ENCODE measurements around the gene MYO18B. TPM values are rescaled to one million over a fixed set of nuclear protein-coding genes. Genes with fewer than 3 reads are reported as not detected.

Gene MYO18B
- total and polyA plus RNA-seq, 2 of the 8 experiments (the other 6 are each of a cell fraction or from before 2014, with no cell fraction given), result 0.62 to 0.78 TPM

- H2BK120ac ChIP-seq (replicated peaks; ENCODE audit: low read depth, low read length), result no peak overlapping the region
- H3K27ac ChIP-seq (ENCODE audit: low read depth, low read length), result no peak overlapping the region
- no peak overlapping the region for H3K18ac ChIP-seq (ENCODE audit: extremely low read depth, low read length)
- WGBS, 2 experiments (ENCODE audit: extremely low coverage in 1 of 2, insufficient coverage in 1 of 2, insufficient read length in 1 of 2, insufficient replicate concordance in 2 of 2, low coverage in 1 of 2, low lambda C conversion rate in 2 of 2, missing lambda C conversion rate in 1 of 2), result 68% methylated on average over 5 of the region's 5 CpGs; no CpG with 5 or more reads in 1 of the 2 experiments
- ChIA-PET CTCF (ENCODE audit: partially characterized antibody) (interaction anchor here (0.8 to 1.3 kb wide), 5 partner anchors 8 to 45 kb away, joined by 3 to 10 read pairs (median 4); no protein-coding TSS in a partner anchor), POLR2A (ENCODE audit: partially characterized antibody) (no interaction called here)
- H3K27me3 ChIP-seq (replicated peaks in 1 of 4; ENCODE audit: control insufficient read depth in 3 of 4, extremely low read depth in 1 of 4, insufficient read depth in 3 of 4, low read length in 3 of 4), result no peaks in the 10 kb centered on the region
- no peak overlapping the region for H3K14ac ChIP-seq (ENCODE audit: insufficient read length)
- H2BK15ac ChIP-seq (ENCODE audit: low read length), result no peak overlapping the region
- no peaks in the 10 kb centered on the region for H3K79me1 ChIP-seq (ENCODE audit: low read depth, low read length)
- no peak overlapping the region for H3K4me2 ChIP-seq (ENCODE audit: insufficient read depth in 1 of 2, low read depth in 2 of 2, low read length in 2 of 2)
- H3K4ac ChIP-seq (replicated peaks; ENCODE audit: insufficient read length, low read depth, low read length), result no peak overlapping the region
- no peak overlapping the region for H2BK20ac ChIP-seq (ENCODE audit: low read length)
- H2AFZ ChIP-seq (ENCODE audit: low read length), result no peak overlapping the region
- no peak overlapping the region for H2BK12ac ChIP-seq (ENCODE audit: low read depth, low read length)
- FAIRE-seq (no peak), DNase-seq (ENCODE audit: low read depth in 1 of 2, low spot score in 2 of 2) (no peak)
- H3K9ac ChIP-seq (replicated peaks in 1 of 4; ENCODE audit: extremely low read depth in 1 of 4, low read depth in 3 of 4, low read length in 3 of 4), result no peak overlapping the region
- no peaks in the 10 kb centered on the region for H4K20me1 ChIP-seq (replicated peaks in 1 of 2; ENCODE audit: control insufficient read depth in 1 of 2, insufficient read depth in 2 of 2, low read length in 2 of 2)
- H3K36me3 ChIP-seq (ENCODE audit: control insufficient read depth in 2 of 4, insufficient read depth in 4 of 4, low read length in 3 of 4), result no peaks in the 10 kb centered on the region
- no peaks in the 10 kb centered on the region for H3K9me3 ChIP-seq (ENCODE audit: insufficient read depth in 2 of 2, low read depth in 1 of 2, low read length in 1 of 2)
- H3K4me1 ChIP-seq (replicated peaks in 1 of 4; ENCODE audit: control insufficient read depth in 3 of 4, insufficient read depth in 4 of 4, low read length in 3 of 4), result no peaks in the 10 kb centered on the region
- H4K5ac ChIP-seq (ENCODE audit: insufficient read length, low read depth, low read length), result no peak overlapping the region
- H4K91ac ChIP-seq (replicated peaks; ENCODE audit: insufficient read length, low read length), result no peak overlapping the region
- no peaks in the 10 kb centered on the region for H3K23me2 ChIP-seq (ENCODE audit: low read depth, low read length)
- no peak overlapping the region for H3K23ac ChIP-seq (ENCODE audit: insufficient read length)
- H3K4me3 ChIP-seq (ENCODE audit: extremely low read depth in 1 of 4, insufficient read depth in 2 of 4, low read depth in 3 of 4, low read length in 4 of 4), result no peak overlapping the region
- TF ChIP-seq KDM1A (IDR thresholded peaks at IDR 0.05; ENCODE audit: borderline replicate concordance, low read length) (no peak), CTCF (IDR thresholded peaks at IDR 0.05; ENCODE audit: control extremely low read depth in 1 of 3, insufficient read depth in 1 of 3, low read depth in 1 of 3, low read length in 3 of 3) (peak in 2 of 3 experiments; percentile 30 to 42; a peak in 3 of 4 replicates), SRF (IDR thresholded peaks at IDR 0.05; ENCODE audit: low read depth, low read length) (no peak), RAD21 (IDR thresholded peaks at IDR 0.05 in 1 of 2, conservative IDR thresholded peaks at IDR 0.05 in 1 of 2; ENCODE audit: low read depth in 2 of 2, low read length in 2 of 2) (peak; percentile 48 to 54)
- no peaks in the 10 kb centered on the region for H3K79me2 ChIP-seq (ENCODE audit: control insufficient read depth in 1 of 2, insufficient read depth in 2 of 2, low read length in 2 of 2)
- no peak overlapping the region for H2AK5ac ChIP-seq (ENCODE audit: low read depth, low read length)
- no peak overlapping the region for H4K8ac ChIP-seq (ENCODE audit: extremely low read depth, insufficient read depth, low read length)
- H2BK5ac ChIP-seq (ENCODE audit: low read depth, low read length), result no peak overlapping the region
- H3K56ac ChIP-seq (replicated peaks; ENCODE audit: insufficient read length, low read depth, low read length), result no peak overlapping the region
Measured at GRCh38 chr22:25853501-25854284, 111.7 kb downstream of the MYO18B start.
